ENCODE data around the gene TPPP2.
A peak's percentile ranks its signal among the peaks of the same experiment; 100 is the strongest.
"Not testable (repeated sequence)": the region's sequence is repeated elsewhere in the genome, so short reads cannot be mapped to it uniquely, and the experiment has no call there.

Gene TPPP2

GRCh38 chr14:21029917-21030316 is at the start of gene TPPP2:
Gene TPPP2, plus strand, starts transcription at chr14:21030217. Its CDS starts 365 bp downstream, at chr14:21030582.
- no peak for DNase-seq (ENCODE audit: low spot score)

- no peak for DNase-seq (ENCODE audit: low spot score)
These were observed 49.1 kb upstream of the TPPP2 start for GRCh38 chr14:20980906-20981305.

- no peak for DNase-seq (ENCODE audit: low spot score)
These were observed 47.2 kb upstream of the TPPP2 start for GRCh38 chr14:20982646-20983369.

- DNase-seq (ENCODE audit: low spot score), result not testable (repeated sequence)
These were observed 44.4 kb upstream of the TPPP2 start for GRCh38 chr14:20985650-20986049.

GRCh38 chr14:20986811-20987210 is 43.2 kb upstream of the TPPP2 start:
- DNase-seq (ENCODE audit: low spot score), result no peak

GRCh38 chr14:20988717-20989470 is 41.1 kb upstream of the TPPP2 start:
- DNase-seq (ENCODE audit: low spot score), result no peak

GRCh38 chr14:20989471-20989786 is 40.6 kb upstream of the TPPP2 start:
- DNase-seq (ENCODE audit: low spot score), result no peak

GRCh38 chr14:20989787-20990600 is 40.0 kb upstream of the TPPP2 start, which contains the start of gene METTL17:
Gene METTL17, plus strand, starts transcription at chr14:20989980. Its CDS starts 23 bp downstream, at chr14:20990003.
- peak; percentile 92 for DNase-seq (ENCODE audit: low spot score)

GRCh38 chr14:20996521-20996920 is 33.5 kb upstream of the TPPP2 start:
- DNase-seq (ENCODE audit: low spot score), result no peak

- no peak for DNase-seq (ENCODE audit: low spot score)
These were observed 32.9 kb upstream of the TPPP2 start for GRCh38 chr14:20997115-20997514.

- DNase-seq (ENCODE audit: low spot score), result no peak
These were observed 32.5 kb upstream of the TPPP2 start for GRCh38 chr14:20997564-20997963.

- no peak for DNase-seq (ENCODE audit: low spot score)
These were observed 31.9 kb upstream of the TPPP2 start for GRCh38 chr14:20998139-20998538.

GRCh38 chr14:20998674-20999366 is 31.2 kb upstream of the TPPP2 start, which contains the start of gene SLC39A2:
Gene SLC39A2, plus strand, starts transcription at chr14:20999293. Its CDS starts 154 bp downstream, at chr14:20999447.
- peak; percentile 64 for DNase-seq (ENCODE audit: low spot score)

GRCh38 chr14:20999591-20999990 is 30.4 kb upstream of the TPPP2 start:
- no peak for DNase-seq (ENCODE audit: low spot score)

GRCh38 chr14:21001218-21001617 is 28.8 kb upstream of the TPPP2 start:
- no peak for DNase-seq (ENCODE audit: low spot score)

- DNase-seq (ENCODE audit: low spot score), result no peak
These were observed 26.1 kb upstream of the TPPP2 start for GRCh38 chr14:21003788-21004346.

GRCh38 chr14:21009721-21010120 is 20.3 kb upstream of the TPPP2 start:
- DNase-seq (ENCODE audit: low spot score), result not testable (repeated sequence)

GRCh38 chr14:21011136-21011535 is 18.9 kb upstream of the TPPP2 start:
- DNase-seq (ENCODE audit: low spot score), result no peak

- peak; percentile 87 for DNase-seq (ENCODE audit: low spot score)
These were observed 15.2 kb upstream of the TPPP2 start for GRCh38 chr14:21014761-21015190.

GRCh38 chr14:21015312-21015711 is 14.7 kb upstream of the TPPP2 start:
- no peak for DNase-seq (ENCODE audit: low spot score)

- no peak for DNase-seq (ENCODE audit: low spot score)
These were observed 13.4 kb upstream of the TPPP2 start for GRCh38 chr14:21016413-21017190.

All from ecto neural progenitor cell (in vitro differentiated cells).